BE2C (cell line): Measurements from ENCODE around the gene RPS16.

Experiments
- DNase-seq: peaks from one replicate; pipeline ENCODE4 v3.0.0-alpha.2; 2020
- H3K27me3 ChIP-seq: fragments of 250-450 bp; sonication (Bioruptor Pico); 2 replicates; pipeline ENCODE4 v1.5.1; 2020; ENCODE audit warnings: mild to moderate bottlenecking
- H3K36me3 ChIP-seq: fragments of 250-450 bp; sonication (Bioruptor Pico); 2 replicates; pipeline ENCODE4 v1.5.1; 2020; ENCODE audit warnings: mild to moderate bottlenecking
- H3K4me1 ChIP-seq: fragments of 250-450 bp; sonication (Bioruptor Pico); 2 replicates; pipeline ENCODE4 v1.5.1; 2020
- H3K4me3 ChIP-seq: 2 replicates; pipeline ENCODE4 v1.5.1; 2011; ENCODE audit warnings: low read depth, low read length
- H3K9me3 ChIP-seq: fragments of 250-450 bp; sonication (Bioruptor Pico); 2 replicates; pipeline ENCODE4 v1.5.1; 2020
- TF ChIP-seq, protein P1 (sequence below): IDR thresholded peaks from 2 replicates; pipeline ENCODE4 v1.5.1; 2012; ENCODE audit warnings: mild to moderate bottlenecking, low read depth, low read length

Gene RPS16

GRCh38 chr19:39412867-39413271 lies 22.9 kb downstream of the RPS16 start:
- DNase-seq, result no peak
- Histone ChIP-seq H3K9me3 (no peaks in the 10 kb centered on the region), H3K36me3 (no peaks in the 10 kb centered on the region; the same call in 1 of the 2 replicates), H3K4me3 (peak overlapping the region; percentile 94), H3K4me1 (peaks cover 9% of the 10 kb centered on the region), H3K27me3 (no peaks in the 10 kb centered on the region)
- TF ChIP-seq, protein P1, sequence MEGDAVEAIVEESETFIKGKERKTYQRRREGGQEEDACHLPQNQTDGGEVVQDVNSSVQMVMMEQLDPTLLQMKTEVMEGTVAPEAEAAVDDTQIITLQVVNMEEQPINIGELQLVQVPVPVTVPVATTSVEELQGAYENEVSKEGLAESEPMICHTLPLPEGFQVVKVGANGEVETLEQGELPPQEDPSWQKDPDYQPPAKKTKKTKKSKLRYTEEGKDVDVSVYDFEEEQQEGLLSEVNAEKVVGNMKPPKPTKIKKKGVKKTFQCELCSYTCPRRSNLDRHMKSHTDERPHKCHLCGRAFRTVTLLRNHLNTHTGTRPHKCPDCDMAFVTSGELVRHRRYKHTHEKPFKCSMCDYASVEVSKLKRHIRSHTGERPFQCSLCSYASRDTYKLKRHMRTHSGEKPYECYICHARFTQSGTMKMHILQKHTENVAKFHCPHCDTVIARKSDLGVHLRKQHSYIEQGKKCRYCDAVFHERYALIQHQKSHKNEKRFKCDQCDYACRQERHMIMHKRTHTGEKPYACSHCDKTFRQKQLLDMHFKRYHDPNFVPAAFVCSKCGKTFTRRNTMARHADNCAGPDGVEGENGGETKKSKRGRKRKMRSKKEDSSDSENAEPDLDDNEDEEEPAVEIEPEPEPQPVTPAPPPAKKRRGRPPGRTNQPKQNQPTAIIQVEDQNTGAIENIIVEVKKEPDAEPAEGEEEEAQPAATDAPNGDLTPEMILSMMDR, result no peak

DNA sequence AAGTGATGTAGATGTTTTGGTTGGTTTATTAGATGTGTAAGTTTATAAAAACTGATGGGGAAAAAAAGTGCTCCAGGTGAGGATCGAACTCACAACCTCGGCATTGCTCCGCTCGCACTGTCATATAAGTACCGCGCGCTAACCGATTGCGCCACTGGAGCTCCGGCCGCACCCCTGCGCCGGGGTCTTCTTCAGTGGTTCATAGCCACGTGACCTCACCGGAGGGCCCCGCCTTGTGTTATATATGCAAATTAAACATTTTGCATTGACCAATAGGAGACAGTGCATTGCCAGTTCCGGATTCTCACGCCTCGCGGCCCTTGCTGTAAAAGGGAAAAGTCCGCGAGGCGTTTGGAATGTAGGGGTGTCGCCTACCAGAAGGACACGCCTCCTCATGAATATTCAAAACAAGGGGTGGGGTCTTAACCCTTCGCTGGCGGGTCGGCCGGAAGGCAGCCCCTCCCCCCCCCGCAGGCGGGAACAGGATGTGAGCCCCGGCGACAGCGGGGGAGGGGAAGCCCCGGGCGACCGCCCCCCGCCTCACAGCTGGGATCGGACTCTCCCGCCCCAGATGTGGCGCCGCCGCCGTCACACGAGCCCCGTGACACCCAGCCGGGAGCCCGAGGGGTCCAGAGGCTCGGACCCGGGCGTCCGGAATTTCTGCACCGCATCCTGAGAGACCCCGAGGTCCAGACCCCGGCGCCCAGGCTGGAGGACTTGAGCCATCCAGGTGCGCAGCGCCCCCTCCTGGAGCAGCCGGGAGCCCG lies 23.5 kb downstream of the RPS16 start, which contains the start of gene PLEKHG2:
Gene PLEKHG2, plus strand, starts transcription at position 570 of the 767 bp plus-strand sequence. CDS start 1,418 bp downstream, outside the sequence.
- peak; percentile 99 for DNase-seq

GRCh38 chr19:39411832-39412099 lies 24.0 kb downstream of the RPS16 start:
- peak overlapping the region; percentile 44 for H3K4me3 ChIP-seq
- TF ChIP-seq, protein P1, result peak; percentile 94
- H3K27me3 ChIP-seq, result no peaks in the 10 kb centered on the region
- no peaks in the 10 kb centered on the region for H3K9me3 ChIP-seq
- no peaks in the 10 kb centered on the region; the same call in 1 of the 2 replicates for H3K36me3 ChIP-seq
- peak; percentile 91 for DNase-seq
- H3K4me1 ChIP-seq, result peaks cover 9% of the 10 kb centered on the region

More for the DNA sequence above, 23.5 kb downstream of the RPS16 start, which contains the start of gene PLEKHG2:
- Histone ChIP-seq H3K4me3 (peak within 1 kb of the TSS; percentile 94), H3K9me3 (no peaks in the 10 kb centered on the region), H3K36me3 (no peaks in the 10 kb centered on the region; the same call in 1 of the 2 replicates), H3K27me3 (no peaks in the 10 kb centered on the region), H3K4me1 (peaks cover 9% of the 10 kb centered on the region)
- TF ChIP-seq, protein P1, result peak; percentile 74

- Histone ChIP-seq H3K4me3 (peak overlapping the region; percentile 44), H3K36me3 (no peaks in the 10 kb centered on the region; the same call in 1 of the 2 replicates), H3K27me3 (no peaks in the 10 kb centered on the region), H3K4me1 (peaks cover 9% of the 10 kb centered on the region), H3K9me3 (no peaks in the 10 kb centered on the region)
- no peak for DNase-seq
- TF ChIP-seq, protein P1, result no peak
These were observed 24.5 kb downstream of the RPS16 start for GRCh38 chr19:39411081-39411831.

DNA sequence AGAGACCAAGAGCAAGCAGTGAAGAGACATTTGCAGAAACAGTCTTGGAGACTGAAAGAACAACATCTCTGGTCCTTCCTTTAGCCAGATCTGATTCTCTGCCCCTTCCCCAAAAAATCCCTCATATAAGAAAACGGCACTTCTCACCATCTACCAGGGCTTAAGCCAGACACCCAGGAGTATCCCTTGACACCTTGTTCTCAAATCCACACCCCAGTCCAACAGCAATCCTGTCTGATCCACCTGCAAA lies 25.0 kb downstream of the RPS16 start:
- TF ChIP-seq, protein P1, result no peak
- Histone ChIP-seq H3K4me1 (peaks cover 9% of the 10 kb centered on the region), H3K36me3 (no peaks in the 10 kb centered on the region; the same call in 1 of the 2 replicates), H3K4me3 (no peak overlapping the region), H3K9me3 (no peaks in the 10 kb centered on the region), H3K27me3 (no peaks in the 10 kb centered on the region)
- no peak for DNase-seq
